Measurements from ENCODE around the gene BCKDHA.

GRCh38 chr19:41398598-41398997 lies 980 bp downstream of the BCKDHA start:
- no peak for TF ChIP-seq EP300 (IDR thresholded peaks at IDR 0.05; ENCODE audit: low read length)
- no peak for TF ChIP-seq TBL1XR1 (IDR thresholded peaks at IDR 0.05; ENCODE audit: low read length in 2 of 2)

Data from K562 (cell line).